ENCODE data around the gene TMEM233.

DNA sequence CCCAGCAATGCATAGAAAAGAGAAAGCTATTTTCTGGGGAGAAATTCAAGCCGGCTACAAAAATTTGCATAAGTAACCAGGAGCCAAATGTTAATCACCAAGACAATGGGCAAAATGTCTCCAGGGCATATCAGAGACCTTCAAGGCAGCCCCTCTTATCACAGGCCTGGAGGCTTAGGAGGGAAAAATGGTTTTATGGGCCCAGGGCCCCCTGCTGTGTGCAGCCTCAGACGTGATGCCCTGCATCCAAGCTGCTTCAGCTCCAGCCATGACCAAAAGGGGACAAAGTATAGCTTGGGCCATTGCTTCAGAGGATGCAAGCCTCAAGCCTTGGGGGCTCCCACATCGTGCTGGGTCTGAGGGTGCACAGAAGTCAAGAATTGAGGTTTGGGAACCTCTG is 15.8 kb downstream of the TMEM233 start:
- TF ChIP-seq, protein P1, sequence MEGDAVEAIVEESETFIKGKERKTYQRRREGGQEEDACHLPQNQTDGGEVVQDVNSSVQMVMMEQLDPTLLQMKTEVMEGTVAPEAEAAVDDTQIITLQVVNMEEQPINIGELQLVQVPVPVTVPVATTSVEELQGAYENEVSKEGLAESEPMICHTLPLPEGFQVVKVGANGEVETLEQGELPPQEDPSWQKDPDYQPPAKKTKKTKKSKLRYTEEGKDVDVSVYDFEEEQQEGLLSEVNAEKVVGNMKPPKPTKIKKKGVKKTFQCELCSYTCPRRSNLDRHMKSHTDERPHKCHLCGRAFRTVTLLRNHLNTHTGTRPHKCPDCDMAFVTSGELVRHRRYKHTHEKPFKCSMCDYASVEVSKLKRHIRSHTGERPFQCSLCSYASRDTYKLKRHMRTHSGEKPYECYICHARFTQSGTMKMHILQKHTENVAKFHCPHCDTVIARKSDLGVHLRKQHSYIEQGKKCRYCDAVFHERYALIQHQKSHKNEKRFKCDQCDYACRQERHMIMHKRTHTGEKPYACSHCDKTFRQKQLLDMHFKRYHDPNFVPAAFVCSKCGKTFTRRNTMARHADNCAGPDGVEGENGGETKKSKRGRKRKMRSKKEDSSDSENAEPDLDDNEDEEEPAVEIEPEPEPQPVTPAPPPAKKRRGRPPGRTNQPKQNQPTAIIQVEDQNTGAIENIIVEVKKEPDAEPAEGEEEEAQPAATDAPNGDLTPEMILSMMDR (IDR thresholded peaks at IDR 0.05) = no peak
- no peak for TF ChIP-seq POLR2A (IDR thresholded peaks at IDR 0.05)
- TF ChIP-seq POLR2AphosphoS5 (IDR thresholded peaks at IDR 0.05) = no peak
- no peak for TF ChIP-seq EP300 (IDR thresholded peaks at IDR 0.05)

Measured in upper lobe of left lung (tissue), 4 donors.